ENCODE data around the gene PCDHGA10. TPM values are rescaled to one million over a fixed set of nuclear protein-coding genes. Genes with fewer than 3 reads are reported as not detected.

Gene PCDHGA10
- total RNA-seq, result 6.2 TPM
- long read RNA-seq, full-length matches to known transcripts, result 2 of 2 reads
- long read RNA-seq, partial matches to known transcripts, result 0 of 2 reads
- long read RNA-seq, other reads (novel, unspliced or antisense), result 0 of 2 reads

DNA sequence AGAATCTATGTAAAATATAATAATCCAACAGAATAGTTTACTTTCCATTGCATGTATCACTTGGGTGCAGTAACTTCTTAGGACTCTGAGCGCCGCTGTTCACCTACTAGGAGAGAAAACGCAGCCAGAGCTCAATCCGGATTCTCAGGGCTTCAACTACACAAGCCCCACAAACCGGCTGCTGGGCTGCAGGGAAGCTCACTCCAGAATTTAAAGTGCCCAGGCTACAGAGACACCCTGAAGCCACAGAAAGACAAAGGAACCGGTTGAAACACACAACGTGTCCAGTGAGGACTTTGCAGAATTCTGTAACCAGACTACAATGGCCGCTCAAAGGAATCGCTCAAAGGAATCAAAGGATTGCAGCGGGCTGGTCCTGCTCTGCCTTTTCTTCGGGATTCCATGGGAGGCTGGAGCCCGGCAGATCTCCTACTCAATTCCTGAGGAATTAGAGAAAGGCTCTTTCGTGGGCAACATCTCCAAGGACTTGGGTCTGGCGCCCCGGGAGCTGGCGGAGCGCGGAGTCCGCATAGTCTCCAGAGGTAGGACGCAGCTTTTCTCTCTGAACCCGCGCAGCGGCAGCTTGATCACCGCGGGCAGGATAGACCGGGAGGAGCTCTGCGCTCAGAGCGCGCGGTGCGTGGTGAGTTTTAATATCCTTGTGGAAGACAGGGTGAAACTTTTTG is at the start of gene PCDHGA10:
TSS of gene PCDHGA10 (plus strand) at position 134 of the 686 bp plus-strand sequence. CDS start at position 323, 189 bp downstream.
- no peaks in the 10 kb centered on the region for H3K4me1 ChIP-seq
- peaks cover 11% of the 10 kb centered on the region for H3K27me3 ChIP-seq
- H3K9me3 ChIP-seq, result peaks cover 55% of the 10 kb centered on the region
- no peak within 1 kb of the TSS for H3K27ac ChIP-seq
- H3K4me3 ChIP-seq, result peak within 1 kb of the TSS; percentile 39
- H3K36me3 ChIP-seq, result no peaks in the 10 kb centered on the region
- DNase-seq (no peak), ATAC-seq (peak; percentile 79)
- TF ChIP-seq, protein P1, sequence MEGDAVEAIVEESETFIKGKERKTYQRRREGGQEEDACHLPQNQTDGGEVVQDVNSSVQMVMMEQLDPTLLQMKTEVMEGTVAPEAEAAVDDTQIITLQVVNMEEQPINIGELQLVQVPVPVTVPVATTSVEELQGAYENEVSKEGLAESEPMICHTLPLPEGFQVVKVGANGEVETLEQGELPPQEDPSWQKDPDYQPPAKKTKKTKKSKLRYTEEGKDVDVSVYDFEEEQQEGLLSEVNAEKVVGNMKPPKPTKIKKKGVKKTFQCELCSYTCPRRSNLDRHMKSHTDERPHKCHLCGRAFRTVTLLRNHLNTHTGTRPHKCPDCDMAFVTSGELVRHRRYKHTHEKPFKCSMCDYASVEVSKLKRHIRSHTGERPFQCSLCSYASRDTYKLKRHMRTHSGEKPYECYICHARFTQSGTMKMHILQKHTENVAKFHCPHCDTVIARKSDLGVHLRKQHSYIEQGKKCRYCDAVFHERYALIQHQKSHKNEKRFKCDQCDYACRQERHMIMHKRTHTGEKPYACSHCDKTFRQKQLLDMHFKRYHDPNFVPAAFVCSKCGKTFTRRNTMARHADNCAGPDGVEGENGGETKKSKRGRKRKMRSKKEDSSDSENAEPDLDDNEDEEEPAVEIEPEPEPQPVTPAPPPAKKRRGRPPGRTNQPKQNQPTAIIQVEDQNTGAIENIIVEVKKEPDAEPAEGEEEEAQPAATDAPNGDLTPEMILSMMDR (IDR thresholded peaks at IDR 0.05), result peak; percentile 56
- intact Hi-C loops (cut with DNase I), result no loop called here

DNA sequence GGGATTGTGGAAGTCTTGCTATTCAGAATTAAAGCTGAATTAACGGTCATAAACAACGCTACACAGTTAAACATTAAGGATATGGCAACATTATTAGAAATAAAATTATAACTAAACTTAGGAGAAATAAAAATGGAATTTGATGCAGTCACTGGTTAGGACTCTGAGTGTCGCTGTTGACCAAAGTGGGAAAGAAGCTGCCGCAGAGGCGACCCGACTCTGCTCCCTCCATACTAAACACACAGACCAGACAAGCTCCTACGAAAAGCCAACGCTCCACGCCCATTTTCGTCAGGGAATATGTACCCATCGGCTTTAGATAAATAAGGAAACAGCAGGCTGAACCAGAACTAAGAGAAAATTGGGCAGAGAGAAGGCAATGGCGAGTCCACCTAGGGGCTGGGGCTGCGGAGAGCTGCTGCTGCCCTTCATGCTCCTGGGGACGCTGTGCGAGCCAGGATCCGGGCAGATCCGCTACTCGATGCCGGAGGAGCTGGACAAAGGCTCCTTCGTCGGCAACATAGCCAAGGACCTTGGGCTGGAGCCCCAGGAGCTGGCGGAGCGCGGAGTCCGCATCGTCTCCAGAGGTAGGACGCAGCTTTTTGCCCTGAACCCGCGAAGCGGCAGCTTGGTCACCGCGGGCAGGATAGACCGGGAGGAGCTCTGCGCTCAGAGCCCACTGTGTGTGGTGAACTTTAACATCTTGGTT is 48.7 kb upstream of the PCDHGA10 start, which contains the start of gene PCDHGA5:
TSS of gene PCDHGA5 (plus strand) at position 211 of the 709 bp plus-strand sequence. CDS start at position 380, 169 bp downstream.
- intact Hi-C loops (cut with DNase I), result no loop called here
- Histone ChIP-seq H3K27ac (no peak within 1 kb of the TSS), H3K4me1 (no peaks in the 10 kb centered on the region), H3K36me3 (no peaks in the 10 kb centered on the region), H3K27me3 (peaks cover 36% of the 10 kb centered on the region), H3K9me3 (peaks cover 14% of the 10 kb centered on the region), H3K4me3 (peak within 1 kb of the TSS; percentile 4)
- TF ChIP-seq, protein P1 (IDR thresholded peaks at IDR 0.05), result peak; percentile 7
- no peak for DNase-seq
- ATAC-seq, result no peak

DNA sequence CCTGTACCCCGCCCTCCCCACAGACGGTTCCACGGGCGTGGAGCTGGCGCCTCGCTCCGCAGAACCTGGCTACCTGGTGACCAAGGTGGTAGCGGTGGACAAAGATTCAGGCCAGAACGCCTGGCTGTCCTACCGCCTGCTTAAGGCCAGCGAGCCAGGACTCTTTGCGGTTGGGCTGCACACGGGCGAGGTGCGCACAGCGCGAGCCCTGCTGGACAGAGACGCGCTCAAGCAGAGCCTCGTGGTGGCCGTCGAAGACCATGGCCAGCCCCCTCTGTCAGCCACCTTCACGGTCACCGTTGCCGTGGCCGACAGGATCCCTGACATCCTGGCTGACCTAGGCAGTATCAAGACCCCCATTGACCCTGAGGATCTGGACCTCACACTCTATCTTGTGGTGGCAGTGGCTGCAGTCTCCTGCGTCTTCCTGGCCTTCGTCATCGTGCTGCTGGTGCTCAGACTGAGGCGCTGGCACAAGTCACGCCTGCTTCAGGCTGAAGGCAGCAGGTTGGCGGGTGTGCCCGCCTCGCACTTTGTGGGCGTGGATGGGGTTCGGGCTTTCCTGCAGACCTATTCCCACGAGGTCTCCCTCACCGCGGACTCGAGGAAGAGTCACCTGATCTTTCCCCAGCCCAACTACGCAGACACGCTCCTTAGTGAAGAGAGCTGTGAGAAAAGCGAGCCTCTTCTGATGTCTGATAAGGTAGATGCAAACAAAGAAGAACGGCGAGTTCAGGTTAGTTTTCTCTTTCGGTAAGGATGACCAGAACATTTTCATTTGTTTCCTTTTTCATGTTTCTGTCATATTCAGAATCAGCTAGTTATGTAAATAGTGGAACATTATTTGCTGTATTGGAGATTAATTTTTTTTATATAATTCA is 46.5 kb upstream of the PCDHGA10 start:
- TF ChIP-seq, protein P1 (IDR thresholded peaks at IDR 0.05), result no peak
- DNase-seq, result no peak
- H3K27me3 ChIP-seq, result peaks cover 29% of the 10 kb centered on the region
- ATAC-seq, result no peak
- peaks cover 19% of the 10 kb centered on the region for H3K9me3 ChIP-seq
- intact Hi-C loops (cut with DNase I), result no loop called here
- H3K36me3 ChIP-seq, result no peaks in the 10 kb centered on the region
- H3K27ac ChIP-seq, result no peak overlapping the region
- no peaks in the 10 kb centered on the region for H3K4me1 ChIP-seq
- H3K4me3 ChIP-seq, result no peak overlapping the region

DNA sequence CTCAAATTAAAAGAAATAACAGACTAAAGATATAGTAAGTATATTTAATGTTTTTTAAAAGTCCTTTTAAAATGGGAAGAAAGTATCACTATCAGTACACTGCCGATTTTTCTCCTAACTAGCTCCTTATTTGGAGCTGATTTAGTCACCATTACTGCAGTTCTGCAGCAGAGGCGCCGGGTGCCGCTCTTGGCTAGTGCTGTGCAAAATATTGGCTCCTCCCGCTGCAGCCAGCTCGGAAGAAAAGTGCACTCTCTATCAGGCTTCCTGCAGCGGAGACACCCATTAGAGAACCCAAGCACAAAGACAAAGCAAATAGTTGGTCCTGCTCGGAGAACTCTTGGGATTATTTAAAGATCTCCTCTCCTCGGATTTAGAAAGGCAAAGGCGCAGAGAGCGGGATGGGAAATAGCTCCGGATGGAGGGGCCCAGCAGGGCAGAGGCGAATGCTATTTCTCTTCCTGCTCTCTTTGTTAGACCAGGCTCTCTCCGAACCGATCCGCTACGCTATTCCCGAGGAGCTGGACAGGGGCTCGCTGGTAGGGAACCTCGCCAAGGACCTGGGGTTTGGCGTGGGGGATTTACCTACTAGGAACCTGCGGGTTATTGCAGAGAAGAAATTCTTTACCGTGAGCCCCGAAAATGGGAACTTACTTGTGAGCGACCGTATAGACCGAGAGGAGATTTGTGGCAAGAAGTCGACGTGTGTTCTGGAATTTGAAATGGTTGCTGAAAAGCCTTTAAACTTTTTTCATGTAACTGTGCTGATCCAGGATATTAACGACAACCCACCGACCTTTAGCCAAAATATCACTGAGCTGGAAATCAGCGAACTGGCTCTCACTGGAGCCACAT is 42.6 kb upstream of the PCDHGA10 start, which contains the start of gene PCDHGB3:
TSS of gene PCDHGB3 (plus strand) at position 249 of the 855 bp plus-strand sequence. CDS start at position 402, 153 bp downstream.
- peaks cover 27% of the 10 kb centered on the region for H3K9me3 ChIP-seq
- intact Hi-C loops (cut with DNase I), result no loop called here
- TF ChIP-seq, protein P1 (IDR thresholded peaks at IDR 0.05), result peak; percentile 25
- peak within 1 kb of the TSS; percentile 32 for H3K4me3 ChIP-seq
- H3K36me3 ChIP-seq, result no peaks in the 10 kb centered on the region
- H3K27ac ChIP-seq, result no peak within 1 kb of the TSS
- H3K4me1 ChIP-seq, result no peaks in the 10 kb centered on the region
- peaks cover 18% of the 10 kb centered on the region for H3K27me3 ChIP-seq
- ATAC-seq (peak; percentile 83), DNase-seq (no peak)

Data from upper lobe of right lung (tissue), 1 donor.